ENCODE results near the gene TCEANC2.

TCEANC2 gene

GRCh38 chr1:54134295-54134694 is 80.9 kb downstream of the TCEANC2 start:
- no peak for DNase-seq (ENCODE audit: low read depth in 1 of 2, low spot score in 1 of 2)

GRCh38 chr1:54135436-54136120 is 82.2 kb downstream of the TCEANC2 start:
- DNase-seq (ENCODE audit: low read depth in 1 of 2, low spot score in 1 of 2) = no peak

GRCh38 chr1:54136269-54136896 is 83.0 kb downstream of the TCEANC2 start:
- no peak for DNase-seq (ENCODE audit: low read depth in 1 of 2, low spot score in 1 of 2)

- no peak for DNase-seq (ENCODE audit: low read depth in 1 of 2, low spot score in 1 of 2)
Observed at GRCh38 chr1:54136963-54137533, 83.6 kb downstream of the TCEANC2 start.

GRCh38 chr1:54137534-54138061 is 84.2 kb downstream of the TCEANC2 start:
- no peak for DNase-seq (ENCODE audit: low read depth in 1 of 2, low spot score in 1 of 2)

- no peak for DNase-seq (ENCODE audit: low read depth in 1 of 2, low spot score in 1 of 2)
Observed at GRCh38 chr1:54138994-54139393, 85.6 kb downstream of the TCEANC2 start.

GRCh38 chr1:54139711-54140110 is 86.3 kb downstream of the TCEANC2 start:
- no peak for DNase-seq (ENCODE audit: low read depth in 1 of 2, low spot score in 1 of 2)

GRCh38 chr1:54142146-54142900 is 88.9 kb downstream of the TCEANC2 start:
- DNase-seq (ENCODE audit: low read depth in 1 of 2, low spot score in 1 of 2) = no peak

GRCh38 chr1:54144366-54144765 is 91.0 kb downstream of the TCEANC2 start:
- DNase-seq (ENCODE audit: low read depth in 1 of 2, low spot score in 1 of 2) = no peak

- no peak for DNase-seq (ENCODE audit: low read depth in 1 of 2, low spot score in 1 of 2)
Observed at GRCh38 chr1:54149734-54150133, 96.3 kb downstream of the TCEANC2 start.

- no peak for DNase-seq (ENCODE audit: low read depth in 1 of 2, low spot score in 1 of 2)
Observed at GRCh38 chr1:54151013-54151412, 97.6 kb downstream of the TCEANC2 start.

GRCh38 chr1:54152696-54153095 is 99.3 kb downstream of the TCEANC2 start, which contains the start of gene CDCP2:
Gene CDCP2 (minus strand): TSS chr1:54153000. CDS start chr1:54152922, 78 bp downstream.
- DNase-seq (ENCODE audit: low read depth in 1 of 2, low spot score in 1 of 2) = no peak

- DNase-seq (ENCODE audit: low read depth in 1 of 2, low spot score in 1 of 2) = no peak
Observed at GRCh38 chr1:54153535-54154439, 100.4 kb downstream of the TCEANC2 start.
